Kidney tubule cell (primary cell): ENCODE results near the gene DDX1.
A peak's percentile ranks its signal among the peaks of the same experiment; 100 is the strongest.

Experiments
- DNase-seq: peaks from one replicate; pipeline ENCODE4 v3.0.0-alpha.2; 2018; ENCODE audit warnings: low spot score

The DDX1 gene

DNA sequence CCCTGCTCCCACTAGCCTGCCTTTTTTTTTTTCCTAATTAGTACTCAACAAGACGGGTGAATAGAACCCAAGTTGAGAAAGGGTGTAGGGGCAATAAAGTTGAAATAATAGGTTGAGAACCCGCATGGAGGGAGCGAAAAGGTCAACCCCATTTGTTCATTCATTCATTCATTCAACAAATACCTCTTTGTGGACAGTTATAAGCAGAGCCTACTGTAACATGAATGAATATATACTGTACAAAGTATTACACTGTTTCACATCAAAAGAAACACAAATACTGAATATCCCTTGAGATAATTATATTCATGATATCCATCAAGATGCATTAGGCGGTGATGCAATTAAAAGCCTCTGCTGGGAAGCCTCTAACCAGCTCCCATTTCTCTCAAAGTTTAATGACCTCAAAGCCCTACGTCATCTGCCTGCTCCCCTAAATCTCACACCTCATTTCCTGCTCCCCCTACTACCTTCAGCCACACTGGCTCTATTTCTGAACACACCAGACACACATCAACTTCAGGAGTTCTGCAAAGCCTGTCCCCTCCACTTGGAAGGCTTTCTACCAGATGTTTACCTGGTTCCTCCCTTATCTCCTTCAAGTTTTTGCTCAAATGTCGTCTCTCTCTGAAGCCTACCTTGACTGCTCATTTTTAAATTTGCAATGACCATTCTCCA lies 29.2 kb upstream of the DDX1 start:
- no peak for DNase-seq

DNA sequence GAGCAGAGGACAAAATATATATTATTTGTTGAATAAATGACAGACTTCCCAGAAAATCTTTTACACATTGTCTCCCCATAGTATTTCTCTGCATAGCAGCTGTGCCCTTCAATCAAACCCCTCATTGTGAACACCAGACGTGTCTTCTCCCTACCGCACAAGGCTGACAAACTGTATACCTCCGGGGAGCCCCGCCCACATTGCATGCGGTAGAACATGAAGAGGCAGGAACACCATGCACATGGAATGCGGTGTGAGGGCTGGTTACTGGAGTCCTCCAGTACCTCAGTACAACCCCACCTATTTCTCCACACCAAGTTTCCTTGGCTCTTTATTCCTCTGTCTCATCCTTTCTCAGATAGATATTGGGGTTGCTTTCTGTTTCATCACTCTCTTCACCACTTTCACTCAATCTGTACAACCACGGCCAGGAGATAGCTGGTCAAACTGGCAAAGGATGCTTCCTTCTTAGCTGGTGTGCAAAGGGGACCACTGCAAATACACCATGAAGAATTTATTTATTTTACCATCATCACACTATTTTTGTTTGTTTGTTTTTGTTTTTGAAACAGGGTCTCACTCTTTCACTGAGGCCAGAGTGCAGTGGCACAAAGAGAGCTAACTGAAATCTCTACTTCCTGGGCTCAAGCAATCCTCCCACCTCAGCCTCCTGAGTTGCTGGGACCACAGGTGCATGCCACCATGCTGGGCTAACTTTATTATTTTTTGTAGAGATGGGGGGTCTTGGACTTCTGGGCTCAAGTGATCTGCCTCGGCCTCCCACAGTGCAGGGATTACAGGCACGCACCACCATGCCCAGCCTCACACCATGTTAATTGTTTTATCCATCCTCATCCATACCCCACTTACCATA lies 28.2 kb upstream of the DDX1 start:
- no peak for DNase-seq

DNA sequence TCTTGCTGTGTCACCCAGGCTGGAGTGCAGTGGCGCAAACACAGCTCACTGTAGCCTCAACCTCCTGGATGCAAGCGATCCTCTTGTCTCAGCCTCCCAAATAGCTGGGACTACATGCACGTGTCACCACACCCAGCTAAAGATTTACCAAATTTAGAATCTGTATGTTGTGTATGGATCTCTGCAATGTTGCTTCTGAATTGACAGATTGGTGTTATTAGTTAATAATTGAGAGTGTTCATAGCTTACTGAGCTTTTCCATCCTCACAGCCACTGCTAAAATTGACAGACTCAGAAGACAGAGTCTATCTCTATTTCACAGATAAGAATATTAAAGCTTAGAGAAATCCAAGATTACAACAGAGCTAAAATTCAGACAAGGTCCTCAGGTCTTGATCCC lies 26.3 kb upstream of the DDX1 start:
- DNase-seq = no peak

DNA sequence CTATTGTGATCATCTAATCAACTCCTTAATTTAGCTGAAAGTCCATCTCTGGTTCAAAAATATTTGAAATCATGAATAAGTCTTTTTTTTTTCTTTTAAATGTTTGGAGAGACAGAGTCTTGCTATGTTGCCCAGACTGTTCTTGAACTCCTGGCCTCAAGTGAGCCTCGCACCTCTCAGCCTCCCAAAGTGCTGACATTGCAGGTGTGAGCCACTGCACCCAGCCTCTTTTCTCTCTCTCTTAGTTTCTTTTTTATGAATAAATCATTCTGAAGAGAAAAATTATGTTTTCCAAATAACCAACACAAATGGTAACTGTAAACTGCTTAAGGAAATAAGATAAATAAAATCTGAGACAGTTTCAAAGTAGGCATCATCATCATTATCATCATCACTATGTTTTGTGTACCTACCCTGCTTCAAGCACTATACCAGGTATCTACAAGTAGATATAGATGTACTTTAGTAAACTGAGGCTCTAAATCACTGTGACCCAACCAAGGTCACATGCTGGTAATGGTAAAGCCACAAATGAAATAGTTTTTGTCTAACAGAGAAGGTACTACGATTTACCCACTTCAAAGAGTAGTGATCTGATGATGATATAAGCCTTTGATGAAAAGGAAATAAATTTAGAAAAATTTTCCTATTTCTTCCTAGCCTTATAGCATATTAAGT lies 25.5 kb upstream of the DDX1 start:
- DNase-seq = no peak

DNA sequence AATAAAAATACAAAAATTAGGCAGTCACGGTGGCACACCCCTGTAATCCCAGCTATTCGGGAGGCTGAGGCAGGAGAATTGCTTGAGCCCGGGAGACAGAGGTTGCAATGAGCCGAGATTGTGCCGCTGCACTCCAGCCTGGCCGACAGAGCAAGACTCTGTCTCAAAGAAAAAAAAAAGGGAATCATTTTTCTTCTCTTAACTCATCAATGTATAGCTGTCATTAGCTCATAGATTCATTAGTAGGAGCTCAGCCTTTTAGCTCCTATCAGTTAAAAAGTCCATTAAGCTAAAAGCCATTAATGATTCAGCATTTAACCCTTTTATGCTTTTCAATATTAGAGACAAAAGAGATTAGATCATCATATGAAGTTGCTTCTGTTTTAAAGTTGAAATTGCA lies 24.8 kb upstream of the DDX1 start:
- no peak for DNase-seq

DNA sequence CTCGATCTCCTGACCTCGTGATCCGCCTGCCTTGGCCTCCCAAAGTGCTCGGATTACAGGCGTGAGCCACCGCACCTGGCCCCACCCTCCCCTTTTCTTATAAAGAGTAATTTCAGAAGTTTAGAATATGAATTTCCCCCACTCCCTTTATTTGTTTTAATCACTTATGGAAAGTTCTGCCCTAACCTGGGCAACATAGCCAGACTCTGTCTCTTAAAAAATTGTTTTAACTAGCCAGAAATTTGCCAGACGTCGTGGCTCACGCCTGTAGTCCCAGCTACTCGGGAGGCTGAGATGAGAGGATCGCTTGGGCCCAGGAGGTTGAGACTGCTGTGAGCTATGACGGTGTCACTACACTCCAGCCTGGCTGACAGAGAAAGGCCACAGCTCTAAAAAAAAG lies 22.8 kb upstream of the DDX1 start:
- no peak for DNase-seq

DNA sequence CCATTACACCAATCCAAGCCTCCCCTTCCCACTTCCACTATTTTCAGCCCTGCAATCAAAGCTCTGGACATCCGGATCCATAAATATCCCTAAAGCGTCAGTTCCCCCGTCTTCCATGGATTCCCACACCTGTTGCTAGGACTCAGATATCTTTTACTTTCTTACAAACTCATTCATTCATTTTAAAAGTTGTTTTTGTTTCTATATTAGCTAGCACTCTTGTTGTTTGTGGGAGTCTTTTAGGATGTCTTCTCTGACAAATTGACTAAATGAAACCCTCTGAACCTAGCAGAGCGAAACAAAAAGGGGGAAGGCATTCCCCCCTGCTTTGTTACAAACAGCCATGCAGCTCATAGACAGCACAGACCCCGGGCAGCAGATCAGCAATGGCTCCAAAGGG lies 21.6 kb upstream of the DDX1 start:
- DNase-seq = no peak

DNA sequence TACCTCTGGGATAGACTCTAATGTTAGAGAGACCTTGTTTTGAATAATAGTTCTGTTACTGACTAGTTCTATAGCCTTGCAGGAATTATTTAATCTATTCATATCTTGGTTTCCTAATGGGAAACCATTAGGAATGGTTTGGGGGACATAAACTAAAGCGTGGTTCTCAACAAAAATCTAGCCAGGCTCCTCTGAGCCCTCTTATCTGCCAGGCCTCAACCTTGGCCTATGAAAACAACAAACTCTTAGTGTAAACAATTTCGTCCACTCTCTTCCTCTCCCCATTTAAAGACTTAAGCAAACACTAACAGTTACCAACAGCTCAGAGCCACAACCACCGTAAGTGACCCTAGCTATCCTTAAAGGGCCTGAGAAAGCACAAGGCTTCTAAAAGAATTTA lies 19.9 kb upstream of the DDX1 start:
- DNase-seq = no peak

DNA sequence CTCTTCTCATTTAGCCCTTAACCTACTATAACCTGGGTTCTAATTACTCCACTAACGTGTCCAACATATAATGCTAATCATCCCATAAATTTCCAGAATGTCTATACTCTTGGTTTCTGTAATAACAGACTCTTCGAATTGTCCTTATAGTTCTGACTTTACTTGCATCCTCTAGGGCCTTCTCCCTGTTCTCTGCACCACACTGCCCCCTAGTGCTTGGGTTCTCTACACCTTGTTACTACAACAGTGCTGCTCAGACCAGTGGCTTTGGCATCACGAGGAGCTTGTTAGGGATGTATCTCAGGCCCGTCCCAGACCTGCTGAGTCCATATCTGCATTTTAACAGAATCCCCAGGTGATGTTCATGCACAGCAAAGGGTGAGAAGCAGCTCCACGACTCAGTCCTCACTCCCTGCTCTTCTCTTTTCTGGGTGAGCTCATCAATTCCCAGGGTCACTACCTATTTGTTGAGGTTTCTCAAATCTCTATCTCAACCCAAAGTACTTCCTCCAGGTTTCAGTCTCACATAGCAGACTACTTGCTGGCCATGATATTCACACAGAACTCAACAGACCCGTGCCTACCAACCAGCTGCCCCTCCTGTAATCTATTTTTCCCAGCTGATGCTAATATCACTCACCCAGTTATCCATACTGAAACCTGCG lies 14.5 kb upstream of the DDX1 start:
- peak; percentile 82 for DNase-seq

DNA sequence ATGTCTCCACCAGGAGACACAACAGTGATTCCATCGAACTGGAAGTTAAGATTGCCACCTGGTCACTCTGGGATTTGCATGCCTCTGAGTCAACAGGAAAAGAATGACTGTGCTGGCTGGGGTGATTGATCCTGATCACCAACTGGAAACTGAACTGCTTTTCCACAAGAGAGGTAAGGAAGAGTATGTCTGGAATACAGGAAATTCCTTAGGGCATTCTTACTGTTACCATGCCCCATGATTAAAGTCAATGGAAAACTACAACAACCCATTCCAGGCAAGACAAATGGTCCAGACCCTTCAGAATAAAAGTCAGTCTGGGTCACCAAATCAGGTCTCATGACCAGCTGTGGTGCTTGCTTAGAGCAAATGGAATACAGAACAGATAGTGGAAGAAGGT lies 12.0 kb upstream of the DDX1 start:
- DNase-seq = peak; percentile 96

DNA sequence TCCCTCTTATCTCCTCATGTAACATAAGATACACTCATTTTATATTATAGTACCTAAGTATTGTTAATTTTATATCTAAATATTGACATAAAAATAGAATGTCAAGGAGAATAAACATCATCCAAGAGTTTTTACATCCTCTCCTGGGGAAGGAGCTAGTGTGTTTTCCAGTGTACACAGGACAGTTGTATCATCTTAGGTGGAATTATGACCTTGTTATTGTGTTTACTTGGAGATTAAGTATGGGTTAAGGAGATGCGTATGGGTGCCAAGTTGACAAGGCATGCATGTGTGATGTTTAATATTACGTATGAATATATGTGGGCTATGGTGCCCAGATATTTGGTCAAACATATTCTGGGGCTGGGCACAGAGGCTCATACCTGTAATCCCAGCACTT lies 11.2 kb upstream of the DDX1 start:
- no peak for DNase-seq

DNA sequence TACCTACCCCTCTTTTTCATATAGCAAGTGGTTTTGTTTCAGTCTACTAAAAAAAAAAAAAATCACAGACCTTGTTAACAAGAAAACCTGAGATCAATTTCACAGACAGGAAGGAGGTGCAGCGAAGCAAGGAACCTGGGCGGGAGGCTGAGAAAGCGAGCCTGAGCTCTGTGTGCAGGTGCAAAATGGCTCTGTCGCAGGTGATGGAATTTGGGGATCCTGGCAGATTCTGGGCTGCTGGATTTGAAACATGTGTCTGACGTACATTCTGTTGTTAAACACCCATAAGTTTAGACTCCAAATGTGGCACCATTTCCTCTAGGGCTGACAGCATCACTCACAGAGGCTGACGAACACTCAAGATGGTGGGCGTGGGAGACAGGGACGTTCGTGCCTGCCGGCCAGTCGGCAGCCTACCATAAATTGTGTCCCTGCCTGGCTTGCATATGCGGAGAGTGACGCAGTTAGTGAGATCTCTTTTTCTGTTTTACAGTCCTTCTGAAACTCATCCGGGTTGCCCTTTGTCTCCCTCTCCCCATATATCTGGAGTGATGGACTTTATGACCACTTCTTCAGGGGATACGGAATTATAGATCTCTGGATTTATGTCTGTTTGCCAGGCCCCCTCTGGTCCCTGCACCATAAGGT lies 8.8 kb upstream of the DDX1 start:
- DNase-seq = no peak

DNA sequence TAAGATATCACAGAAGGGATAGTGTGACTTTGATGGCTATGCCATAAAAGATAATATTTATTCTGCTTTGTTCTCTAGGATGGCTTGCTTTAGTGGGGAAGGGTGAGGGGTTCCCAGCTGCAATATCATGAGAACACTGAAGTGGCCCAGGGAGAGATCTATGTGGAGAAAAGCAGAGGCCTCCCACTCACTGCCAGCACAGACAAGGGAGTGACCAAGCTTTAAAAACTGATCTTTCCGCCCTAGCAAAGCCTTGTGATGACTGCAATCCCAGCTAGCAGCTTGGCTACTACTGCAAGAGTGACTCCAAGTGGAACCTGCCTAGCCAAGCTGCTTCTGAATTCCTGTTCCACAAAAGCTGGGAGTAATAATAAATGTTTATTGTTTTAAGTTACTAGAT lies 7.8 kb upstream of the DDX1 start:
- no peak for DNase-seq

DNA sequence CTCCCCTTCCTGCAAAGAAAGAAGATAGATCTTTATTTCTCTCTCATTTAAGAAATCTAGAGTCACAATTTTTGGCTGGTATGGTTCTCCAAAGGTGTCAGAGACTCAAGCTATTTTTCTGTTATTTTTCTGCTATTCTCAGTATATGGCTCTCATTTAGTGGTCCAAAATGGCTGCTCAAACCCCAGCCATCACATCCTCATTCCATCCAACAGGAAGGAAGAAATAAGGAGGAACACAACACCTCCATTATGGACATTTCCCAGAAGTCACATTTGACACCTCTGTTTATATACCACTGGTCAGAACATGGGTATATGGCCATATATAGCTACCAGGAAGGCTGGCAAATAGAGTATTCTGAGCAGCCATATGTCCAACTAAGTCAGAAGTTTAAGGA lies 7.4 kb upstream of the DDX1 start:
- DNase-seq = no peak

DNA sequence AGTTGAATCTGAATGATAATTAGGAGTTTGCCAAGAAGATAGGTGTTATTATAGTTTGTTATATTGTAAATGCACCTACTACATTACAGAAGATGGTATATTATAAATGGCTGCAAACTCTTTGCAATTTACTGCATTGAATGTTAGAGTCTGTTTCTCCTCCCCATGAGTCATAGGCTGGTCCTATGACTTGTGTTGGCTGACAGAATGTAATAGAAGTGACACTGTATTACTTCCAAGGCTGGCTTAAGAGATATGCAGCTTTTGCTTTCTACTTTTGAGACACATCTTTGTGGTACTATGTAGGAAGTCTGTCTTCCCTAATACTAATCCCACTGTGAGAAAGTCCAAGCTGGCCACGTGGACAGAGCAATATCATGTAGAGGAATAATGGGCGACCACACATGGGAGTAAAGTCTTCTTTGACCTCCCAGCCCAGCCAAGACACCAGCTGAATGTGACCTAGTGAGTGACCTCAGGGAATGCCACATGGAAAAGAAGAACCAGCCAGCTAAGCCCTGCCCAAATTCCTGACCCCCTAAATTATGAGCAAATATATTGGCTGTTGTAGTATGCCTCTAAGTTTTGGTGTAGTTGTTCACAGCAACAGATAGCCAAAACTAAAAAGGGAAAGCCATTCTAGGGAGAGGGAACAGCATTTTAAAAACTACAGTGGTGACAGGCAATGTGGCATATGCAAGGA lies 6.8 kb upstream of the DDX1 start:
- DNase-seq = peak; percentile 43

DNA sequence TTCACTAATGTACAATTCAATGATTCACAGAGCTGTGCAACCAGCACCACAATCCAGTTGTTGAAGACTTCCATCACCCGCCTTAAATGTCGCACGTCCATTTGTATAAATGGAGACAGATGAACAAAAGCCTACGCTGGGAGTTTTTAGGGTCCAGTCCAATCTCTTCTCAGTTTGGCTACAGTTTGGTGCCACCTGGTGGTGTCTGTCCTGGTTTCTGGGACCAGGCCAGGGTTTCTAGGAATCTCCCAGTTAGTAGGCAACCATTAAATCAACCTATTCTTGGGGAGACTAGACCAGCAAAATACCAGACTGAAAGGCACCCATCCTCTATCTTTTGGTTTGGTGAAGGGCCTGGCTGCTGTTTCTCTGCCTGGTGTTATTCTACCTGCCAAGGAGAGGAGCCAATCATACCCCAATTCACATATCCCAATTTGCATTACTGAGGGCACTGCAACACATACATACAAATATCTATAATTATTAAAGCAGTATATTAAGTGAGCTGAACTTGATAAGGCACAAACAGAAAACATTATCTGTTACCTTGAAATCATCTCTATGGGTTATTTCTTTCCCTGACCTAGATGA lies 3.2 kb upstream of the DDX1 start:
- peak; percentile 68 for DNase-seq

DNA sequence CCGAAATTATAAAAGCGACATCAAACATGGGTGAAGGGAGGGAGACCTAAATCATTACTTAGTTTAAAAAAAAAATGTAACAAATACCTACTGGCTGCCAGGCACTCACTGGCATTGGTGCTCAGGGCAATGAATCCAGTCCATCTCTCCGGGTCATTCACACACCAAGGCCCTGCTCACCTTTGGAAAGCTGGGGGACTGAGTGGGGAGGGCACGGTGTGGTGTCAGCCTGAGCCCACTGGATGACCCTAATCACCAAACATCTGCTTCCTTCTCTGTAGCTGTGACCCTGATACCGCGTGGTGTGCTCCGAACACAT lies 336 bp upstream of the DDX1 start:
- no peak for DNase-seq

DNA sequence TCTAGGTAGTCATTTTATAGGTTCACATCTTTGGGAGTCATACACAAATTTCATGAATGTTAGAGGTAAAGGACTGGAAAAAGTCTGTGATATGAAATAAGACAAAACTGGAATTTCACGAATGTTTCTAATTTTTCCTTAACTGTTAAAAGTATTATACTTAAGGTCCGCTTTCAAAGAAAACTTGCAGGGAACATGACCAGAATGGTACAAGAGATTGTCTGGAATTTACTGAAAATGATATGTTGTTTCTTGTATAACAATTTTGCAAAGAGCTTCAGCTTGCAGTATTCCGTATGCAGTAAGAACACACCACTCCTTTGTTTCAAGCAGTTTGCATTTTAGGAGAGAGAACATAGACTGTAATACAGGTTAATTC lies 1.6 kb downstream of the DDX1 start:
- DNase-seq = no peak

DNA sequence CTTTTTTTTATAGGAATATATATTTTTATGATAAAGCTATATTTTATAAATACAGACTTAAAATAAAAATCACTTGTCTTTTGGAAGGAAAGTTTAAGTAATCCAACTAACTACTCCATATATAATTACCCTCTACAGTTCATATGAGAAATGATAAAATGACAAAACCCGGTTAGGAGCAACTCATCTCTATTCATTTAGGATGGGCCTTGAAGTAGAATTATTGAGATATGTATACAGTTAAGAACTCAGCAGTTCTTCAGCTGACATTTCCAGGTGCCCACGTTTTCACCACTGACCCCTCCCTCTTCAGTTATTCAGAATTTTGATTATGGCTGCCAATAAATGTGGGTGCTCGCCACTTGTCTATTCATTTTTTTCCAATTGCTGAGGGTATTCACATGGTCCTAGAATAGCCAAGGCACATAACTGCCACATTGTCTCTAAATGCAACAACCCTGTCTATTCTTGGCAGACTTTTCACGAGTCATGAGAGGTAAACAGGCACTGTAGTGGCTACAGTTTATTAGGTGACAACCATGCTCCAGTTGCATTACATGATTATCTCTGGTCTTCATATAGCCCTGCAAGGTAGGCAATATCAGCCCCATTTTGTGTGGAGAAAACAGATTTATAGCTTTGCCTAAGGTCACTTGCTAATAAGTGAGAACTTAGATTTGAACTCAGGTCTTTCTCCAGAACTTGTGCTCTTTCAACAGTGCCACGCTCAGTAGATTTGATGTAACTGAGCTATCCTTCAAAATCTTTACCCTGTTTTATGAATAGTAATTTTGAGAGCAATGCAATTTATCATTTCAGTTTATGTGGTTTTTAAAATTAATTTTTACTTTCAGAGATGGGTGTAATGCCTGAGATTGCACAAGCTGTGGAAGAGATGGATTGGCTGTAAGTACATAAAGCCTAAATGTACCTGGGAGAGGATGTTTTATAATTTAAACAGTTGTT lies 2.9 kb downstream of the DDX1 start:
- DNase-seq = no peak

DNA sequence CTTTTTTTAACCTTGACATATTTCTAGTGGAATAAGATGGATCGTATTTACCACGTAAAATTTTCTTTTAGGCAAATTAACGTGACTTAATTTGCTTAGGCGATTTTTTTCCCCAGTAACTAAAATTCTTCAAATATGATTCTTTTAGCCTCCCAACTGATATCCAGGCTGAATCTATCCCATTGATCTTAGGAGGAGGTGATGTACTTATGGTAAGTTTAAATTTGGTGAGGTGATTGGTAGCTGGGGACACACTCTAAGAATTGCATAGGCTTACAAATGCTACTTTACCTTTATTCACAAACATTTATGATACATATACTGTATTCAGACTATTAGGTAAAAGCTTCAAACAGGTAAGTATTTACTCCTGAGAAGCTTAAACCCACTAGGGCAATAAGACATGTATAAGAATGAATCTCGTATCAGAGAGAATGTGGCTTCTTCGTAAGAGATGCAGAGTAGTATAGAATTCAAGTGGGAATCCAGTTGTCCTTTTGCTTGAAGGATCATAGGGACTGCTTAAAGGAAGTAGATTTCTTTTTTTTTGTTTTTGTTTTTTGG lies 3.8 kb downstream of the DDX1 start:
- no peak for DNase-seq
